Right lobe of liver (tissue), 6 donors: ENCODE measurements around the gene KCNG4. TPM values are rescaled to one million over a fixed set of nuclear protein-coding genes. Genes with fewer than 3 reads are reported as not detected.

ENCODE experiments used
- ATAC-seq, 4 donors: fragments of 200-7000 bp; cut with Tn5 transposase; one replicate each; pipeline ENCODE4 v1.9.1; 2020; ENCODE audit warnings: mild to moderate bottlenecking in 4 of 4, moderate library complexity in 4 of 4
- DNase-seq, 3 donors: peaks; one replicate each; pipeline ENCODE4 v3.0.0-alpha.2; 2020
- H3K27ac ChIP-seq, 3 donors: fragments of 200-600 bp; one replicate each; pipeline ENCODE4 v1.8.0; 2022
- H3K27me3 ChIP-seq, 2 donors: fragments of 200-600 bp; one replicate each; pipeline ENCODE4 v1.8.0; 2022
- H3K36me3 ChIP-seq, 4 donors: fragments of 200-600 bp; sonication (generic) in 1 of 4; one replicate each; pipeline versions ENCODE4 v1.5.1 to v1.8.0; 2017 to 2022; ENCODE audit warnings: control low read depth in 1 of 4
- H3K4me1 ChIP-seq, 4 donors: fragments of 200-600 bp; sonication (generic) in 1 of 4; one replicate each; pipeline versions ENCODE4 v1.5.1 to v1.8.0; 2017 to 2022; ENCODE audit warnings: control low read depth in 1 of 4
- H3K4me3 ChIP-seq, 3 donors: fragments of 200-600 bp; one replicate each; pipeline ENCODE4 v1.8.0; 2022
- H3K9me3 ChIP-seq, 4 donors: fragments of 200-600 bp; sonication (generic) in 1 of 4; one replicate each; pipeline versions ENCODE4 v1.5.1 to v1.8.0; 2017 to 2022; ENCODE audit warnings: control low read depth in 1 of 4
- POLR2A ChIP-seq: fragments of 450-650 bp; IDR thresholded peaks from one replicate; pipeline ENCODE4 v1.6.1; 2017; ENCODE audit warnings: antibody characterized with exemption, mild to moderate bottlenecking
- WGBS: methylation state at CpG from one replicate; pipeline ENCODE4 v1.1.6; 2018; ENCODE audit warnings: low coverage, low lambda C conversion rate; ENCODE audit not compliant: insufficient coverage; ENCODE audit errors: missing lambda C conversion rate; 5-methylcytosine and 5-hydroxymethylcytosine counted together
- intact Hi-C, 2 donors: fragments of 100-400 bp; cut with DNase I; formaldehyde crosslinking; loops; one replicate each; pipeline versions ENCODE4 v1.11.2 to v1.14.1; 2022
- total RNA-seq, 6 experiments: library from RNA; depleted of rRNA in 2 of 6; stranded (reverse); fragments of >200 nt in 2 of 6; fragmentation: NEBNext Ultra II Directional in 3 of 6; extraction: Animal tissue kit (Norgen Biotek cat#: 25700) in 3 of 6; gene quantifications; one replicate each; pipeline versions ENCODE4 v1.1.0 to v1.2.4, GENCODE V29; 2016 to 2023
- TF ChIP-seq, protein P1 (sequence below), 4 donors: fragments of 200-600 bp in 3 of 4; fragments of 450-650 bp in 1 of 4; IDR thresholded peaks; one replicate each; pipeline versions ENCODE4 v1.5.1 to v1.8.0; 2016 to 2022; ENCODE audit warnings: antibody characterized with exemption in 4 of 4, mild to moderate bottlenecking in 2 of 4
- donor health status: DM: no; HTN: yes; CAD: no.
- donor health status: DM: no; HTN: no; CAD: no.
- donor health status: DM: no; HTN: no; CAD: no.
- donor health status: DM: no; HTN: yes; CAD: no.
- donor health status: DM: no; HTN: yes; CAD: no.

KCNG4 gene
- total RNA-seq, 6 experiments from 2014 or later: not detected

- ATAC-seq (no peak), DNase-seq (no peak)
- Histone ChIP-seq H3K4me3 (no peak overlapping the region), H3K27ac (no peak overlapping the region), H3K9me3 (no peaks in the 10 kb centered on the region), H3K4me1 (no peaks in the 10 kb centered on the region), H3K36me3 (no peaks in the 10 kb centered on the region), H3K27me3 (no peaks in the 10 kb centered on the region)
- 74% methylated on average over 9 of the region's 10 CpGs for WGBS
- intact Hi-C loops: no loop called here
- TF ChIP-seq, protein P1, sequence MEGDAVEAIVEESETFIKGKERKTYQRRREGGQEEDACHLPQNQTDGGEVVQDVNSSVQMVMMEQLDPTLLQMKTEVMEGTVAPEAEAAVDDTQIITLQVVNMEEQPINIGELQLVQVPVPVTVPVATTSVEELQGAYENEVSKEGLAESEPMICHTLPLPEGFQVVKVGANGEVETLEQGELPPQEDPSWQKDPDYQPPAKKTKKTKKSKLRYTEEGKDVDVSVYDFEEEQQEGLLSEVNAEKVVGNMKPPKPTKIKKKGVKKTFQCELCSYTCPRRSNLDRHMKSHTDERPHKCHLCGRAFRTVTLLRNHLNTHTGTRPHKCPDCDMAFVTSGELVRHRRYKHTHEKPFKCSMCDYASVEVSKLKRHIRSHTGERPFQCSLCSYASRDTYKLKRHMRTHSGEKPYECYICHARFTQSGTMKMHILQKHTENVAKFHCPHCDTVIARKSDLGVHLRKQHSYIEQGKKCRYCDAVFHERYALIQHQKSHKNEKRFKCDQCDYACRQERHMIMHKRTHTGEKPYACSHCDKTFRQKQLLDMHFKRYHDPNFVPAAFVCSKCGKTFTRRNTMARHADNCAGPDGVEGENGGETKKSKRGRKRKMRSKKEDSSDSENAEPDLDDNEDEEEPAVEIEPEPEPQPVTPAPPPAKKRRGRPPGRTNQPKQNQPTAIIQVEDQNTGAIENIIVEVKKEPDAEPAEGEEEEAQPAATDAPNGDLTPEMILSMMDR (IDR thresholded peaks at IDR 0.05): no peak
- no peak for TF ChIP-seq POLR2A
Observed at GRCh38 chr16:84245956-84246678, 6.3 kb upstream of the KCNG4 start.

DNA sequence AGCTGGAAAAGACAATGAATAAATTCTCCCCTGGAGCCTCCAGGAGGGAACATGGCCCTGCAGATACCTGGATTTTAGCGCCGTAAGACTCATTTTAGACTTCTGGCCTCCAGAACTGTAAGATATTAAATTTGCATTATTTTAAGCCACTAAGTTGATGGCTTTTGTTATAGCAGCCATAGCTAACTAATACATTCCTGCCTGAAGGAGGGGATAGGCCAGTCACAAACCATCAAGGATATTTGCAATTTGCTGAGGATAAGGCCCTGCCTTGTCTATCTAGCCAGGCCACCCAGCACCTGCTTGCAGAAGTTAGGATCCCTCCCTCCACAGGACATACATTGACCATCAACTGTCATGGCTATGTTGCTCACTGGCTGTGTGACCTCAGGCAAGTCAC is 4.9 kb upstream of the KCNG4 start:
- H3K36me3 ChIP-seq: no peaks in the 10 kb centered on the region
- no peak overlapping the region for H3K27ac ChIP-seq
- intact Hi-C loops: no loop called here
- H3K9me3 ChIP-seq: no peaks in the 10 kb centered on the region
- no peak for ATAC-seq
- H3K27me3 ChIP-seq: no peaks in the 10 kb centered on the region
- TF ChIP-seq, protein P1 (IDR thresholded peaks at IDR 0.05): no peak
- no peak for TF ChIP-seq POLR2A
- no peaks in the 10 kb centered on the region for H3K4me1 ChIP-seq
- H3K4me3 ChIP-seq: no peak overlapping the region
- no peak for DNase-seq
- WGBS: 92% methylated on average over 2 of the region's 2 CpGs

DNA sequence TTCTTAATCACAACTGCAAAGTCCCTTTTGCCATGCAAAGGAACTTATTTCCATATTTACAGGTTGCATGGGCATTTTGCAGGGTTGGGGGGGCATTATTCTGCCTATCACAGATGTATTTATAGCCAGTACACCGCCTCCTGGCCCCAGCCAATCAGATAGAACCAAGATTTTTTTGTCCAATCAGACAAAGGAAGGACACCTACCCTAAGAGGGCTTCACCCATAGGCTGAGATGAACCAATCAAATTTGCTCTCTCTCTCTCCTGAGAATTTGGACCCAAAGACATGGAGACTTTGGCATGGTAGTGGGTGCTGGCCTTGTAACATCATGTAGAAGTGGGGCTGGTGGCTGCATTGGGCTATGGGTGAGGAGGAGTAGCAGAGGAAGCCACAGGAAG is 3.9 kb upstream of the KCNG4 start:
- no peak overlapping the region for H3K4me3 ChIP-seq
- no peaks in the 10 kb centered on the region for H3K4me1 ChIP-seq
- no peaks in the 10 kb centered on the region for H3K9me3 ChIP-seq
- no peak for DNase-seq
- H3K27ac ChIP-seq: no peak overlapping the region
- no peak for ATAC-seq
- intact Hi-C loops: no loop called here
- TF ChIP-seq POLR2A: no peak
- TF ChIP-seq, protein P1 (IDR thresholded peaks at IDR 0.05): no peak
- no peaks in the 10 kb centered on the region for H3K27me3 ChIP-seq
- H3K36me3 ChIP-seq: no peaks in the 10 kb centered on the region
- 89% methylated on average over 1 of the region's 1 CpG for WGBS

- Histone ChIP-seq H3K4me3 (no peak overlapping the region), H3K27me3 (no peaks in the 10 kb centered on the region), H3K4me1 (no peaks in the 10 kb centered on the region), H3K27ac (no peak overlapping the region), H3K9me3 (no peaks in the 10 kb centered on the region), H3K36me3 (no peaks in the 10 kb centered on the region)
- DNase-seq (no peak), ATAC-seq (no peak)
- intact Hi-C loops: no loop called here
- TF ChIP-seq, protein P1 (IDR thresholded peaks at IDR 0.05): no peak
- no peak for TF ChIP-seq POLR2A
- WGBS: 77% methylated on average over 8 of the region's 9 CpGs
Observed at GRCh38 chr16:84242839-84243238, 3.0 kb upstream of the KCNG4 start.
